HepG2 (cell line): ENCODE data around the gene SSNA1. TPM values are rescaled to one million over a fixed set of nuclear protein-coding genes. Genes with fewer than 3 reads are reported as not detected.

ENCODE experiments used
- ATF7-NPFF ChIP-seq: sonication (generic); formaldehyde crosslinking; IDR thresholded peaks from 2 replicates; pipeline ENCODE4 v1.8.1; 2023; ENCODE audit warnings: mild to moderate bottlenecking, low read depth, missing genetic modification reagents, moderate library complexity
- DR1 ChIP-seq: sonication (generic); formaldehyde crosslinking; IDR thresholded peaks from 2 replicates; pipeline ENCODE4 v1.8.0; 2021; ENCODE audit warnings: mild to moderate bottlenecking, missing genetic modification reagents, inconsistent platforms
- GABPA ChIP-seq, 2 experiments: IDR thresholded peaks; 2 replicates each; pipeline ENCODE4 v1.6.1; 2011 to 2016; ENCODE audit warnings: low read depth in 2 of 2, low read length in 1 of 2, missing biosample characterization in 1 of 2, missing genetic modification characterization in 1 of 2
- HDAC2 ChIP-seq: sonication (generic); formaldehyde crosslinking; IDR thresholded peaks from 2 replicates; pipeline ENCODE4 v1.4.0; 2020; ENCODE audit warnings: missing genetic modification reagents
- JUNB ChIP-seq: sonication (generic); formaldehyde crosslinking; IDR thresholded peaks from 2 replicates; pipeline ENCODE4 v1.8.0; 2022; ENCODE audit warnings: missing genetic modification reagents, mild to moderate bottlenecking, borderline replicate concordance
- KAT2B ChIP-seq: fragments of 150-350 bp; IDR thresholded peaks from 2 replicates; pipeline ENCODE4 v1.6.1; 2014; ENCODE audit warnings: low read depth, low read length, borderline replicate concordance
- KDM1A ChIP-seq: IDR thresholded peaks from 2 replicates; pipeline ENCODE4 v1.6.1; 2016; ENCODE audit warnings: missing compliant biosample characterization
- KDM2A ChIP-seq: sonication (generic); formaldehyde crosslinking; IDR thresholded peaks from 2 replicates; pipeline ENCODE4 v1.4.0; 2020; ENCODE audit warnings: low read depth, missing genetic modification reagents, borderline replicate concordance
- MYC ChIP-seq: sonication (generic); formaldehyde crosslinking; IDR thresholded peaks from 2 replicates; pipeline ENCODE4 v1.9.0; 2021; ENCODE audit warnings: missing genetic modification reagents, borderline replicate concordance
- PITX1 ChIP-seq: sonication (generic); formaldehyde crosslinking; IDR thresholded peaks from 2 replicates; pipeline ENCODE4 v1.5.1; 2020; ENCODE audit warnings: mild to moderate bottlenecking, missing genetic modification reagents
- SMARCE1 ChIP-seq: fragments of 450-650 bp; IDR thresholded peaks from 2 replicates; pipeline ENCODE4 v1.6.1; 2017; ENCODE audit warnings: borderline replicate concordance
- SRSF9 ChIP-seq: fragments of 200-400 bp; formaldehyde crosslinking; IDR thresholded peaks from 2 replicates; pipeline ENCODE4 v1.6.1; 2018; ENCODE audit warnings: borderline replicate concordance, mild to moderate bottlenecking, low read depth, low read length; ENCODE audit not compliant: insufficient read depth, poor library complexity, severe bottlenecking
- TCF12 ChIP-seq, 2 experiments: fragments of 450-650 bp in 1 of 2; sonication (generic) in 1 of 2; formaldehyde crosslinking in 1 of 2; IDR thresholded peaks; 2 replicates each; pipeline versions ENCODE4 v1.6.1 to v1.8.0; 2017 to 2022; ENCODE audit warnings: antibody characterized with exemption in 1 of 2, mild to moderate bottlenecking in 1 of 2, missing genetic modification reagents in 1 of 2, moderate library complexity in 1 of 2
- THAP11 ChIP-seq: IDR thresholded peaks from 2 replicates; pipeline ENCODE4 v1.6.1; 2016; ENCODE audit warnings: missing biosample characterization, missing genetic modification reagents
- TOE1 ChIP-seq: sonication (generic); formaldehyde crosslinking; IDR thresholded peaks from 2 replicates; pipeline ENCODE4 v1.4.0; 2020; ENCODE audit warnings: mild to moderate bottlenecking, missing genetic modification reagents
- TOPORS ChIP-seq: sonication (generic); formaldehyde crosslinking; IDR thresholded peaks from 2 replicates; pipeline ENCODE4 v1.8.0; 2023; ENCODE audit warnings: mild to moderate bottlenecking, missing genetic modification reagents
- YEATS4 ChIP-seq: sonication (generic); formaldehyde crosslinking; IDR thresholded peaks from 2 replicates; pipeline ENCODE4 v1.4.0; 2020; ENCODE audit warnings: missing genetic modification reagents, borderline replicate concordance
- ZBTB8A ChIP-seq: sonication (generic); formaldehyde crosslinking; IDR thresholded peaks from 2 replicates; pipeline ENCODE4 v1.4.0; 2020; ENCODE audit warnings: mild to moderate bottlenecking, low read depth, missing genetic modification reagents, borderline replicate concordance
- ZFY ChIP-seq: sonication (generic); formaldehyde crosslinking; IDR thresholded peaks from 2 replicates; pipeline ENCODE4 v1.4.0; 2020; ENCODE audit warnings: missing genetic modification reagents
- ZIK1 ChIP-seq: sonication (generic); formaldehyde crosslinking; IDR thresholded peaks from 2 replicates; pipeline ENCODE4 v1.5.0; 2020; ENCODE audit warnings: mild to moderate bottlenecking, low read depth, missing genetic modification reagents, borderline replicate concordance
- ZNF253 ChIP-seq: sonication (generic); formaldehyde crosslinking; IDR thresholded peaks from 2 replicates; pipeline ENCODE4 v1.8.0; 2022; ENCODE audit warnings: mild to moderate bottlenecking, missing genetic modification reagents, borderline replicate concordance
- ZNF607 ChIP-seq: sonication (generic); formaldehyde crosslinking; IDR thresholded peaks from 2 replicates; pipeline ENCODE4 v1.5.1; 2020; ENCODE audit warnings: missing genetic modification reagents, mild to moderate bottlenecking, borderline replicate concordance
- ZSCAN25 ChIP-seq: sonication (generic); formaldehyde crosslinking; IDR thresholded peaks from 2 replicates; pipeline ENCODE4 v1.8.0; 2022; ENCODE audit warnings: mild to moderate bottlenecking, missing genetic modification reagents
- polyA plus RNA-seq, 8 experiments: library from polyadenylated mRNA; depleted of rRNA in 3 of 8; stranded (reverse) in 7 of 8; unstranded in 1 of 8; fragments of >200 nt; fragmentation: Illumina TruSeq in 4 of 8; extraction: Trizol in 4 of 8; gene quantifications; 2 replicates each; pipeline versions ENCODE4 v1.2.1 to v1.2.3, GENCODE V29; 2011 to 2016; ENCODE audit warnings: low read depth in 4 of 8, missing spikeins in 1 of 8, mixed read lengths in 1 of 8; ENCODE audit not compliant: insufficient read depth in 1 of 8
- total RNA-seq, 5 experiments: library from RNA; depleted of rRNA; stranded (reverse); fragments of >200 nt; fragmentation: Illumina TruSeq; extraction: Trizol; gene quantifications; 2 replicates each; pipeline ENCODE4 v1.2.3, GENCODE V29; 2016; ENCODE audit warnings: low read depth in 1 of 5
- TF ChIP-seq, protein P1 (sequence below): sonication (generic); formaldehyde crosslinking; IDR thresholded peaks from 2 replicates; pipeline ENCODE4 v1.4.0; 2020; ENCODE audit warnings: mild to moderate bottlenecking, missing genetic modification reagents
- TF ChIP-seq, protein P2 (sequence below): sonication (generic); formaldehyde crosslinking; IDR thresholded peaks from 2 replicates; pipeline ENCODE4 v1.8.1; 2023; ENCODE audit warnings: mild to moderate bottlenecking, inconsistent platforms, moderate library complexity, missing genetic modification reagents, borderline replicate concordance

Gene SSNA1
- total and polyA plus RNA-seq, 2 of the 13 experiments (the other 11 are each of a cell fraction or from before 2014, with no cell fraction given), result 35.9 to 49.4 TPM

DNA sequence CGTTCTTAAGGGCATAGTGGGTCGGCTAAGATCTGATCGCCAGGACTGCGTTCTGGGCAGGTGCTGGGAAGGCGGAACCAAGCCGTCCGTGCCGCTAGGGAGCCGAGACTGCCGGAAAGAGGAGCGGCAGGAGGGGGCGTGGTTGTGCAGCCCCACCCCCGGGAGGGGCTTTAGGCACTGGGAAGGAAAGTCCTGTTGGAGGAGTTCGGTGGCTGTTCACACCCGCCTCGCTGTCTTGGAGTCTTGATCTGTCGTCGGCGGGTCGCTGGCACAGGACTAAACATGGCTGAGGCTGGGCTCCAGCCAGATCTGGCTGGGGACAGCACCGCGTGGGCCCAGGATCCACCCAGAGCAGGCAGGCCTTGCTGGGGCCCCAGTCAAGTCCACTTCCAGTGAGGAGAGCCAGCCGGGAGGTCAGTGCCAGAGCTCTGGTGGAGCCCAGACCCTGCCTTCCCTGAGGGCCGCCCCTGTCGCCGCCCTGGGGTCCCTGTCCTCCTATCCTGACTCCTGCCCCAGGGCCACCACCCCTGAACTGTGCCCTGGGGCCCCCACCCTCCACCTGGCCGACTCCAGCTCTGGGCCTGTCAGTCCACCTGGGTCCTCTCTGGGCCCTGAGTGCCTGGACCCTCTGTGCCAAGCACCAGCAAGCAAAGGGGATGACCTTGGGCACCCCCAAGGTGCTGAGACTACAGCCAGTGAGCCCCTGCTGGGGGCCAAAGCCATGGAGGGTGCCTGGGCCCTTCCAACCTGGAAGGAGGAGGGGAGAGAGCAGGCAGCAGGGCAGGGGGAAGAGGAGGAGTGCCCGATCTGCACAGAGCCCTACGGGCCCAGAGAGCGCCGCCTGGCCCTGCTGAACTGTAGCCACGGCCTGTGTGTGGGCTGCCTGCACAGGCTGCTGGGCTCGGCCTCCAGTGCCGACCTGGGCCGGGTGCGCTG, 29.1 kb downstream of the SSNA1 start (continued):
- TF ChIP-seq, protein P1, sequence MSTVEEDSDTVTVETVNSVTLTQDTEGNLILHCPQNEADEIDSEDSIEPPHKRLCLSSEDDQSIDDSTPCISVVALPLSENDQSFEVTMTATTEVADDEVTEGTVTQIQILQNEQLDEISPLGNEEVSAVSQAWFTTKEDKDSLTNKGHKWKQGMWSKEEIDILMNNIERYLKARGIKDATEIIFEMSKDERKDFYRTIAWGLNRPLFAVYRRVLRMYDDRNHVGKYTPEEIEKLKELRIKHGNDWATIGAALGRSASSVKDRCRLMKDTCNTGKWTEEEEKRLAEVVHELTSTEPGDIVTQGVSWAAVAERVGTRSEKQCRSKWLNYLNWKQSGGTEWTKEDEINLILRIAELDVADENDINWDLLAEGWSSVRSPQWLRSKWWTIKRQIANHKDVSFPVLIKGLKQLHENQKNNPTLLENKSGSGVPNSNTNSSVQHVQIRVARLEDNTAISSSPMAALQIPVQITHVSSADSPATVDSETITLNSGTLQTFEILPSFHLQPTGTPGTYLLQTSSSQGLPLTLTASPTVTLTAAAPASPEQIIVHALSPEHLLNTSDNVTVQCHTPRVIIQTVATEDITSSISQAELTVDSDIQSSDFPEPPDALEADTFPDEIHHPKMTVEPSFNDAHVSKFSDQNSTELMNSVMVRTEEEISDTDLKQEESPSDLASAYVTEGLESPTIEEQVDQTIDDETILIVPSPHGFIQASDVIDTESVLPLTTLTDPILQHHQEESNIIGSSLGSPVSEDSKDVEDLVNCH, result no peak
- TF ChIP-seq JUNB (CRISPR knock-in tag) (no peak), ZIK1 (CRISPR knock-in tag) (peak; percentile 82), KDM2A (CRISPR knock-in tag) (peak; percentile 49), DR1 (CRISPR knock-in tag) (peak; percentile 56; the same call in 1 of the 2 replicates), ZSCAN25 (CRISPR knock-in tag) (peak; percentile 54; the same call in 1 of the 2 replicates), TCF12 (IDR thresholded peaks at IDR 0.05) (no peak), TCF12 (CRISPR knock-in tag; IDR thresholded peaks at IDR 0.05) (0 out of 2 replicates have a peak, but pooled peaks have one; percentile 45), KDM1A (CRISPR knock-in tag) (no peak), MYC (CRISPR knock-in tag) (peak; percentile 33; the same call in 1 of the 2 replicates), KAT2B (no peak), ZBTB8A (CRISPR knock-in tag) (peak; percentile 54; the same call in 1 of the 2 replicates), SRSF9 (no peak), THAP11 (peak; percentile 48), GABPA (IDR thresholded peaks at IDR 0.05; ENCODE audit: low read depth, low read length) (no peak), GABPA (CRISPR knock-in tag; IDR thresholded peaks at IDR 0.05; ENCODE audit: low read depth) (peak; percentile 76), SMARCE1 (no peak), ZFY (CRISPR knock-in tag) (peak; percentile 60), TOPORS (CRISPR knock-in tag) (no peak), ZNF607 (CRISPR knock-in tag) (peak; percentile 63; the same call in 1 of the 2 replicates), TOE1 (no peak), PITX1 (CRISPR knock-in tag) (peak; percentile 26; the same call in 1 of the 2 replicates), YEATS4 (CRISPR knock-in tag) (peak; percentile 71; the same call in 1 of the 2 replicates), ATF7-NPFF (CRISPR knock-in tag) (peak; percentile 70), ZNF253 (CRISPR knock-in tag) (no peak), HDAC2 (peak; percentile 21; the same call in 1 of the 2 replicates)
- TF ChIP-seq, protein P2, sequence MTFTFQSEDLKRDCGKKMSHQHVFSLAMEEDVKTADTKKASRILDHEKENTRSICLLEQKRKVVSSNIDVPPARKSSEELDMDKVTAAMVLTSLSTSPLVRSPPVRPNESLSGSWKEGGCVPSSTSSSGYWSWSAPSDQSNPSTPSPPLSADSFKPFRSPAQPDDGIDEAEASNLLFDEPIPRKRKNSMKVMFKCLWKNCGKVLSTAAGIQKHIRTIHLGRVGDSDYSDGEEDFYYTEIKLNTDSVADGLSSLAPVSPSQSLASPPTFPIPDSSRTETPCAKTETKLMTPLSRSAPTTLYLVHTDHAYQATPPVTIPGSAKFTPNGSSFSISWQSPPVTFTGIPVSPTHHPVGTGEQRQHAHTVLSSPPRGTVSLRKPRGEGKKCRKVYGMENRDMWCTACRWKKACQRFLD (CRISPR knock-in tag), result 0 out of 2 replicates have a peak, but pooled peaks have one; percentile 68
